22Rv1 (cell line): ENCODE measurements around the gene HIF1AN.

ENCODE experiments used
- CTCF ChIP-seq: fragments of 450-650 bp; IDR thresholded peaks from 2 replicates; pipeline ENCODE4 v1.5.1; 2017; ENCODE audit warnings: mild to moderate bottlenecking
- ZFX ChIP-seq: fragments of 450-650 bp; IDR thresholded peaks from 2 replicates; pipeline ENCODE4 v1.6.1; 2017; ENCODE audit warnings: antibody characterized with exemption, borderline replicate concordance

- TF ChIP-seq CTCF (no peak), ZFX (no peak)
Measured at GRCh38 chr10:100571084-100571856, 35.5 kb downstream of the HIF1AN start.
